ENCODE data around the gene NYAP1.
"Not testable (repeated sequence)": the region's sequence is repeated elsewhere in the genome, so short reads cannot be mapped to it uniquely, and the experiment has no call there.

The NYAP1 gene

DNA sequence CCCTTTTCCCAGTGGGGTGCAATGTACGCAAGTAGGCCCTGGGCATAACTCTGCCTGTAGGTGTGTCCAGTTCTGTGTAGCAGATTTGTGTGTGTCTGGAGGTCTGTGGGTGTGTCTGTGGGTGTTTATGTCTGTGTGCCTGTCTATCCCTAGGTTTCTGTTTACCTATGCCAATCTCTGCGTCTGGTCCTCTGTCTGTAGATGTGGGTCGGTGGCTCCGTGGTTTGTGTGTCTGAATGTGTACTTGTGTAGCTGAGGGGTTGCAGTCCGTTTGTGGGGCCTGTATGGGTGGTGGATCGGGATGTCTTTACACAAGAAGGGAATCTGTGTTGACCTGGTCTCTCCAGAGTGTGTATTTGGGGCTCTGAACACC lies 932 bp downstream of the NYAP1 start:
- no peak for DNase-seq

DNA sequence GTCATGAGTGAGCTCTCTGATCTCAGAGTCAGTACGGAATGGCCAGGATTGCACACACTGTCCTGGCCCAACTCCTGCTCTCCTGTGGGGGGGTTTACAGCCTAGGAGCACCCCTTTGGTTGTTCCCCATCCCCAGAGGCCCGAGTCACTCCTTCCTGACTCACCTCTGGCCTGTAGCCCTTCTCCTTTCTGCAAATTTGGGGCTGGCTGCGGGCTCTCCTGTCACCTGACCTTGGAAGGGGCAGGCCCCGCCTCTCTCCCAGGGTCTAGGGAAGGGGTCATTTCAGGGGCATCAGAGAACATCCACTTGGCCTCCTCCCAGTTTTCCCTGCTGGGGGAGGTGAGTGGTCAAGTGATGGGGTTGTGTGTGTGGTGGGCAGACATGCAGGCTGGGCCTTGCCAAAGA lies 1.7 kb downstream of the NYAP1 start:
- no peak for DNase-seq

DNA sequence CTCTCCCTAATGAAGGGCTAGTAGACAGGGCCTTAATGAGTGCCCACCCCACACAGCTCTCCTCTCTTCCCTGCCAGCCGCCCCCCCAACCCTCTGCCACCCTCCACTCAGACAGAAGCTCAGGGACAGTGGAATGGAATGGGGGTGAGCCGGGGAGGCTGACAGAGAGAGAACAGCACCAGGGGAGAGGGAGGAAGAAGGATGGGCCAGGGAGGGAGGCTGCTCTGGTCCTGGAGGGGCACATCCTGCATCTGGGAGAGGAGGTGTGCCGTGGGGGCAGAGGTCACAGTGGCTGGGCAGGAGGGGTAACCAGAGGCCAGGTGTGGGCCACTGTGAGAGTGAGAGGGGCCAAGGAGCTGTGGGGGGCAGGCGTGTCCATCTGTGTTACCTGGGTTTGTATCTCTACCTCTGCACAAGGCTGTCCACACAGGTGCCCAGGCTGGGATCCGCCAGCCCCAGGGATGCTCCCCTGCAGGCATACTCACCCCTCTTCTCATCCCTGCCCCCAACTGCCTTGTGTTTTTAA lies 2.4 kb downstream of the NYAP1 start:
- DNase-seq = no peak

DNA sequence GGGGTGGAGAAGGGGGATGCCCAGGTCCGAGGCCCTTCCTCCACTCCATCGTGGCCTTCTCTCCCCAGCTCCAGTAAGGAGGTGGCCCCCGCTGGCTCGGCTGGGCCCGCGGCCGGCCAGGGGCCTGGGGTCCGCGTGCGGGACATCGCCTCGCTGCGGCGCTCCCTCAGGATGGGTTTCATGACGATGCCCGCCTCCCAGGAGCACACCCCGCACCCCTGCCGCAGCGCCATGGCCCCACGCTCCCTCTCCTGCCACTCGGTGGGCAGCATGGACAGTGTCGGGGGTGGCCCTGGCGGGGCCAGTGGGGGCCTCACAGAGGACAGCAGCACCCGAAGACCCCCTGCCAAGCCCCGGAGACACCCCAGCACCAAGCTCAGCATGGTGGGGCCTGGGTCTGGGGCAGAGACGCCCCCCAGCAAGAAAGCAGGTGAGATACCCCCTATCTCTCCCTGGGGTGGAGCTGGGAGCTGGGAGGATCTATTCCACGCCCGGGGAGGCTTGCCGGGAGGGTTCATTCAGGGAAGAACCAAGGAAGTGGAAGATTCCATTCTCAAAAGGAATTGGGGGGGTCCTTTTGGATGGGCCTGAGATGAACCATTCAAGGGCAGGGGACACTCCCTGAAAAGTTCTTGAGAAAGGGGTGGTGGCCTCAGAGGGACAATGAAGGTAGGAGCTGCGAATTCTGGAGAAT lies 3.2 kb downstream of the NYAP1 start:
- no peak for DNase-seq

DNA sequence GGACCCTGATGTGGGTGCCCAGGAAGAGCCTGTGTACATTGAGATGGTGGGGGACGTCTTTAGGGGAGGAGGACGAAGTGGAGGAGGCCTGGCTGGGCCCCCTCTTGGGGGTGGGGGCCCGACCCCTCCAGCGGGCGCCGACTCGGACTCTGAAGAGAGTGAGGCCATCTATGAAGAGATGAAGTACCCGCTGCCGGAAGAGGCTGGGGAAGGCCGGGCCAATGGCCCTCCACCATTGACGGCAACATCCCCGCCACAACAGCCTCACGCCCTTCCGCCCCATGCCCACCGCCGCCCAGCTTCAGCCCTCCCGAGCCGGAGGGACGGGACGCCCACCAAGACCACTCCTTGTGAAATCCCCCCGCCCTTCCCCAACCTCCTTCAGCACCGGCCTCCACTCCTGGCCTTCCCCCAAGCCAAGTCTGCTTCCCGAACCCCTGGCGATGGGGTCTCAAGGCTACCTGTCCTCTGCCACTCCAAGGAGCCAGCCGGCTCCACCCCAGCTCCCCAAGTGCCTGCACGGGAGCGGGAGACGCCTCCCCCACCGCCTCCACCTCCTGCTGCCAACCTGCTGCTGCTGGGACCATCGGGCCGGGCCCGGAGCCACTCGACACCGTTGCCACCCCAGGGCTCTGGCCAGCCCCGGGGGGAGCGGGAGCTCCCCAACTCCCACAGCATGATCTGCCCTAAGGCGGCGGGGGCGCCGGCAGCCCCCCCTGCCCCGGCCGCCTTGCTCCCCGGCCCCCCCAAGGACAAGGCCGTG lies 4.8 kb downstream of the NYAP1 start:
- no peak for DNase-seq

DNA sequence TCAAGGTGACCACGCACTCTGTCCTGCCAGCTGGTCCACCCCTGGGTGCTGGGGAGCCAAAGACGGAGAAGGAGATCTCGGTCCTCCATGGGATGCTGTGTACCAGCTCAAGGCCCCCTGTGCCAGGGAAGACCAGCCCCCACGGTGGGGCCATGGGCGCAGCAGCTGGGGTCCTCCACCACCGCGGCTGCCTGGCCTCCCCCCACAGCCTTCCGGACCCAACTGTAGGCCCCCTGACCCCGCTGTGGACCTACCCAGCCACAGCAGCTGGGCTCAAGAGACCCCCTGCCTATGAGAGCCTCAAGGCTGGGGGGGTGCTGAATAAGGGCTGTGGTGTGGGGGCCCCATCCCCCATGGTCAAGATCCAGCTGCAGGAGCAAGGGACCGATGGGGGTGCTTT lies 5.4 kb downstream of the NYAP1 start:
- DNase-seq = no peak

DNA sequence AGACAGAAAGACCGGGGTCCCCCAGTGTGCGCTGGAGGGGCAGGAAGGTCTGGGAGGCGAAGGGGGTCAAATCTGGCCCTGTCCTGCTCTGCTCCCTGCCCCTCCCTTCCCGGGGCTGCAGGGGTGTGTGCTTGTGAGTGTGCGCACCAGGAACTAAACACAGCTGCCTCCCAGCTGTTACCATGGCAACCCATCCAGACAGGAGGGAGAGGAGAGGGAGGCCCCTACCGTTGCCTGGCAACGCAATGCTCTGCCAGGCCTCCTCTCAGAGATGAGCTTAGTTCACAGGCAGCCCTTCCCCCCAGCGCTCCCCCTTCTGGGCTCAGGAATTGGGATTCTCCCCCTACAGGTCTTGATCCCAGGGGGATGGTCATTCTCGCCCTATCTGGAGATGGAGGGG lies 6.1 kb downstream of the NYAP1 start:
- DNase-seq = peak; percentile 96

DNA sequence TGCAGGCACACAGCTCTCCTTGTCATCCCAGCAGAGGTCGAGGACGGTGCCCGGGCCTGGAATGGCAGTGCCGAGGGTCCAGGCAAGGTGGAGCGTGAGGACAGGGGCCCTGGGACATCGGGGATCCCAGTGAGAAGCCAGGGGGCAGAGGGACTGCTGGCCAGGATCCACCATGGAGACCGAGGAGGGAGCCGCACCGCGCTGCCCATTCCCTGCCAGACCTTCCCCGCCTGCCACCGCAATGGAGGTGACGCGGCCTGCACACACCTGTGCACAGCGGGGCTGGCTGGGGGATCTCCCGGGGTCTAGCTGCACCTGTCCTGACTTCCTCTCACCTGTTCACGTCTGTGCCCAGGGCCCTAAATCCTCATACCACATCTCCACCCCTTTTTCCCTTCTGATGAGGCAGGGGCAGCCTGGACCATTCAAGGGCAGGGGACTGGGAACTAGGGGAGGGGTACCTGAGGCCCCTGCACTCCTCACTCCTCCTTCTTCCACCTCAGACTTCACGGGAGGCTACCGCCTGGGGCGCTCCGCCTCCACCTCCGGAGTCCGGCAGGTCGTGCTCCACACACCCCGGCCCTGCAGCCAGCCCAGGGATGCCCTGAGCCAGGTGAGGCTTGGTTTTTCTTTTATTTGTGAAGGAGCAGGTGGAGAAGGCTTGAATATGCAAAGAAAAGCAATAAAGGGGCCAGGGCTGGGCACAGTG lies 6.9 kb downstream of the NYAP1 start:
- DNase-seq = no peak

DNA sequence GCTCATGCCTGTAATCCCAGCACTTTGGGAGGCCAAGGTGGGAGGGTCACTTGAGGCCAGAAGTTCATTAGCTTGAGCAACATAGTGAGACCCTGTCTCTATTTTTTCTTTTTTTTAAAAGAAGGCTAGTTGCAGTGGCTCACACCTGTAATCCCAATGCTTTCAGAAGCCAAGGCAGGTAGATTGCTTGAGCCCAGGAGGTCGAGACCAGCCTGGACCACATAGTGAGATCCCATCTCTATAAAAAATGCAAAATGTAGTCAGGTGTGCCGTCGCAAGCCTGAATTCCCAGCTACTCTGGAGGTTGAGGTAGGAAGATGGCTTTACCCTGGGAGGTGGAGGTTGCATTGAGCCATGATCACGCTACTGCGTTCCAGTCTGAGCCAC lies 7.5 kb downstream of the NYAP1 start:
- no peak for DNase-seq

DNA sequence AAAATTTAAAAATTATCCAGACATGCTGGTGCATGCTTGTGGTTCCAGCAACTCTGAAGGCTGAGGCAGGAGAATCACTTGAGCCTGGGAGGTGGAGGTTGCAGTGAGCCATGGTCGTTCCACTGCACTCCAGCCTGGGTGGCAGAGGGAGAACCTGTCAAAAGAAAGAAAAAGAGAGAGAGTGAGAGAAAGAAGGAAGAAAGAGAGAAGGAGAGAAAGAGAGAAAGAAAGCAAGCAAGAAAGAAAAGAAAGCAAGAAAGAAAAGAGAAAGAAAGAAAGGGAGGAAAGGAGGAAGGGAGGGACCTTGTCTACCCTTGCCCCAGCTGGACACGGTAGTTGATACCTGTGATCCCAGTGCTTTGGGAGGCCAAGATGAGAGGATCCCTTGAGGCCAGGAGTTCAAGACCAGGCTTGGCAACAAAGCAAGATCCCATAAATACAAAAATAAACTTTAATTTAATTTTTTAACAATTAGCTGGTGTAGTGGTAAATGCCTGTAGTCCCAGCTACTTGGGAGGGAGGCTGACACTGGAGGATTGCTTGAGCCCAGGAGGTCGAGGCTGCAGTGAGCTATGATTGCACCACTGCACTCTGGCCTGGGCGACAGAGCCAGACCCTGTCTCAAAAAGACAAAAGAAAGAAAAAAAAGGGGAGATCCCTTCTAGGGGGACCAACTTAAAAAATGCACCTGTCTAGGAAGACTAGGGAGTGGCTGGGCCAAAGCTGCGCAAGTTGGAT lies 9.2 kb downstream of the NYAP1 start:
- no peak for DNase-seq

DNA sequence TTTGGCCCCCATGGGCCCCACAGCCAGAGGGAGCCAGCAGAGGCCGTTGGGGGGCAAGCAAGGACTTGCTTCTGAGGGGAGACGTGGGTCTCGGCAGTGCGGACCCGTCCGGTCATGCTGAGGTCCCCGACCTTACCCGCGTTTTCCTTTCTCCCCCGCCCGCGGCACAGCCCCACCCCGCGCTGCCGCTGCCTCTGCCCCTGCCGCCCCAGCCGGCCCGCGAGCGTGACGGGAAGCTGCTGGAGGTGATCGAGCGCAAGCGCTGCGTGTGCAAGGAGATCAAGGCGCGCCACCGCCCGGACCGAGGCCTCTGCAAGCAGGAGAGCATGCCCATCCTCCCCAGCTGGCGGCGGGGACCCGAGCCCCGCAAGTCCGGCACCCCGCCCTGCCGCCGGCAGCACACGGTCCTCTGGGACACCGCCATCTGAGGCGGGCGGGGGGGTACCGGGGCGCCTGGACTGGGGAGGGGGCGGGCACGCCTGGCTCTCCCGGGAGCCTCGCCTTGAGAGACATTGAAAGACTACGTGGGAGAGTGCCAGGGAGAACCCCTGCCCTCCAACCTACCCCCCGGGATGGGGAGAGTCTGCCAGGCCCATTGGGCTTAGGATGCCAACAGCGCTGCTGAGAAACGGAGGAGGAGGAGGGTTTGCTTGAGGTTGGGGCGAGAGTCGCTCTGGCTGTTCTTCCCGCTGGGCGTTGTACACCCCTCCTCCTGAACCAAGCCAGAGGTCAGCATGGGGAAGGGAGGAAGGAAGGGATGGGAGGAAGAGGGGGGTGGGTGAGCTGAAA lies 9.9 kb downstream of the NYAP1 start:
- no peak for DNase-seq

DNA sequence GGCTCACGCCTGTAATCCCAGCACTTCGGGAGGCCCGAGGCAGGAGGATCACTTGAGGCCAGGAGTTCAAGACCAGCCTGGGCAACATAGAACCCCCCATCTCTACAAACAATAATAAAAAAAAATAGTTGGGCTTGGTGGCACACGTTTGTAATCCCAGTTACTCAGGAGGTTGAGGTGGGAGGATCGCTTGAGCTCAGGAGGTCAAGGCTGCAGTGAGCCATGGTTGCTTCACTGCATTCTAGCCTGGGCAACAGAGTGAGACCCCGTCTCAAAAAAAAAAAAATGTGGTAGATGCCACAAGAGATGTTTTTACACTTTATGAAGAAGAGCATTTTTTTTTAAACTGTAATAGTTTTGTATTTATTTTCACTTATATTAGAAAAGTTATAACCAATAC lies 12.8 kb downstream of the NYAP1 start:
- no peak for DNase-seq

DNA sequence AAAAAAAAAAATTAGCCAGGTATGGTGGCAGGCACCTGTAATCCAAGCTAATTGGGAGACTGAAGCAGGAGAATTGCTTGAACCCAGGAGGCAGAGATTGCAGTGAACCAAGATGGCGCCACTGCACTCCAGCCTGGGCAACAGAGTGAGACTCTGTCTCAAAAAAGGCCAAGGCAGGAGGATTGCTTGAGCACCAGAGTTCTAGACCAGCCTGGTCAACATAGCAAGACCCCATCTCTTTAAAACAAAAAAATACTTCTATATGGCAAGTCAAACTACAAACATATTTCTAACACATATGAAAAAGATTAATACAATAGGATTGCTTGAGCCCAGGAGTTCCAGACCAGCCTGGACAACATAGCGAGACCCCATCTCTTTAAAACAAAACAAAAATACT lies 17.0 kb downstream of the NYAP1 start:
- not testable (repeated sequence) for DNase-seq

DNA sequence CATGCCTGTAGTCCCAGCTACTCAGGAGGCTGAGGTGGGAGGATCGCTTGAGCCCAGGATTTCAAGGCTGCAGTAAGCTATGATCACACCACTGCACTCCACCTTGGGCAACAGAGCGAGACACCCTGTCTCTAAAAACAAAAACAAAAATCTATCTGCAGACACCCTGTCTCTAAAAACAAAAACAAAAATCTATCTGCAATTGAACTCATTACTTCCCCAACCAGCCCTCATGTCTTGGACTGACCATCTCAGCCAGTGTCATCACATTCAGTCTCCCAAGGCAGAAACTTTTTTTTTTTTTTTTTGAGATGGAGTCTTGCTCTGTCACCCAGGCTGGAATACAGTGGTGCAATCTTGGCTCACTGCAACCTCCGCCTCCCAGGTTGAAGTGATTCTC lies 20.3 kb downstream of the NYAP1 start:
- DNase-seq = not testable (repeated sequence)

DNA sequence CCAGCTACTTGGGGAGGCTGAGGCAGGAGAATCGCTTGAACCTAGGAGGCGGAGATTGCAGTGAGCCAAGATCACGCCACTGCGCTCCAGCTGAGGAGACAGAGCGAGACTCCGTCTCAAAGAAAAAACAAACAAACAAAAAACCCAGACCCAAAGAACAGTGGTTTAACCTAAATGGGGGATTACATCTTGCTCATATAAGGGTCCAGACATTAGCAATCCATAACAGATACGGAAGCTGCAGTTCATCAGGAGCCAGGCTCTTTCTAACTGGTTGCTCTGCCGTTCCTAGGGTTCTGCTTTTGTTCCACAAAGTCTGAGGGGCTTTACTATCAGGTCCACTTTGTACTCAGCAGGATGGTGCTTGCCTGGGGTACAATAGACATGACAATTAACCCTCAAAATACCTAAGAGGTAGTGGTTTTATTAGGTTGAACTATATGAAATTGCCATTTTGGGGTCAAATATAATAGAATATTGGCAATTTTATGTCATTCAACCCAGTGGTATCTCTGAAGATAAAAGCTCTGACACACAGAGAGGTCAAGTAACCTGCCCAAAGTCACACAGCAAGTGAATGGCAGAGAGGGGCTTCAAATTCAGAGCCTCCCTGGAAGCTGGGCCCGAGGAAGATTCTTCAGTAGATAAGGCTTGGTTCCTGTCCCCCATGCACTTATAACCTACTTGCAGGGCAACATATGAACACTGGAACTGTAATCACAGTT lies 21.3 kb downstream of the NYAP1 start:
- no peak for DNase-seq

DNA sequence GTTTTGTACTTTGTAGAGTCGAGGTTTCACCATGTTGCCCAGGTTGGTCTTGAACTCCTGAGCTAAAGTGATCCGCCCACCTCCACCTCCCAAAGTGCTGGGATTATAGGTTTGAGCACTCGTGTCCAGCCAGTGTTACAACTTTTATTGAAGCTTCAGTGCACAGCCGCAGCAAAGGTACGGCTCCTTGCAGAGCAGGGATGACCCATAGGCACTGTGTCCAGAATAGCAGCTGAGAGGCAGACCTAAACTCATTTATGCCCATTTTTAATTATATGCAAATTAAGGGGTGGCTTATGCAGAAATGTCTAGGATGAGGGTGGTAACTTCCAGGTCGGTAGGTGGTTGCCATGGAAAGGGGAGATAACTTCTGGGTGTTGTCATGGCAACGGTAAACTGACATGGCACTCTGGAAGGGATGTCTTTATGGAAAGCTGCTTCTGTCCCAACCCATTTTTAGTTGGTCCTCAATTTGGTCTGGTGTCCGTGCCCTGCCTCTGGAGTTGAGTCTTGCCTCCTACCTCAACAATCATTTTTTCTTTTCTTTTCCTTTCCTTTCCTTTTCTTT lies 22.7 kb downstream of the NYAP1 start:
- no peak for DNase-seq

DNA sequence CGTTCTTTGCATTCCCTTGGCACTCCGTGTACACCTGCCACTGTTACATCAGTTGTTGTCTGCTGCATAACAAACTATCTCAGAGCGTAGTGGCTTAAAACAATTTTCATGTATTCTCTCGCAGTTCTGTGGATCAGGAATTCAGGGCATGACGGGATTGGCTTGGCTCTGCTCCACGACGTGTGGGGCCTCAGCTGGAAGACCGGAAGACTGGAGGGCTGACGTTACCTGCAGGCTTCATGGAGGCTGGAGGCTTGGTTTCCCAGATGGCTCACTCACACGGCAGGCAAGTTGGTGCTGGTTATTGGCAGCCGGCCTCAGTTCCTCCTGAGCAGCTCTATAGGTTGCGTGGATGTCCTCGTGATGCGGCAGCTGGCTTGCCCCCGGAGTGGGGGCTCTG lies 25.5 kb downstream of the NYAP1 start:
- peak; percentile 27 for DNase-seq

DNA sequence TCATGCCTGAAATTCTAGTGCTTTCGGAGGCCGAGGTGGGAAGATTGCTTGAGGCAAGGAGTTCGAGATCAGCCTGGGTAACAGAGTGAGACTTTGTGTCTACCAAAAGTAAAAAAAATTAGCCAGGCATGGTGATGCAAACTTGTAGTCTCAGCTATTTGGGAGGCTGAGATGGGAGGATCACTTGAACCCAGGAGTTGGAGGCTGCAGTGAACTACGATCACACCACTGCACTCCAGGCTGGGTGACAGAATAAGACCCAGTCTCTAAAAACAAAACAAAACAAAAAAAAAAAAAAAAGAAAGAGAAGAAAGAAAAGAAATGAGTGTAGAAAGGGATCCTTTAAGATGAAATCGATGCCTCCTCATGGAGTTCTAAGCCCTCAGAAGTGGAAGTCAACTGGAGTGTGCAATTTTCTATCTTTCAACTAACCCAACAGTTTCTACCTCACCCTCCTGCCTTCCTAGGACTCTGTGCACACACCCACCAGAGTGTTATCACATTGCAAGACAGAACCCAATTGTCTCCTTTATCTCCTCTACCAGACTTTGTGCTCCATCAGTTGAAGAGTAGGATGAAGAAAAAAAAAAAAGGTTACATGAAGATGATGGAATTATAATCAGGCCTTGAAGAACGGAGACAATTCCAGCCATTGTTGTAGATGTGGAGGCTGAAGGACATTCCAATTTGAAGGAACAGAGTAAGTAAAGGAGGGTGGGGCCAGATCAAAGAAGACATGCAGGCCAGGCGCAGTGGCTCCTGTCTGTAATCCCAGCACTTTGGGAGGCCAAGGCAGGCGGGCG lies 26.9 kb downstream of the NYAP1 start:
- no peak for DNase-seq

DNA sequence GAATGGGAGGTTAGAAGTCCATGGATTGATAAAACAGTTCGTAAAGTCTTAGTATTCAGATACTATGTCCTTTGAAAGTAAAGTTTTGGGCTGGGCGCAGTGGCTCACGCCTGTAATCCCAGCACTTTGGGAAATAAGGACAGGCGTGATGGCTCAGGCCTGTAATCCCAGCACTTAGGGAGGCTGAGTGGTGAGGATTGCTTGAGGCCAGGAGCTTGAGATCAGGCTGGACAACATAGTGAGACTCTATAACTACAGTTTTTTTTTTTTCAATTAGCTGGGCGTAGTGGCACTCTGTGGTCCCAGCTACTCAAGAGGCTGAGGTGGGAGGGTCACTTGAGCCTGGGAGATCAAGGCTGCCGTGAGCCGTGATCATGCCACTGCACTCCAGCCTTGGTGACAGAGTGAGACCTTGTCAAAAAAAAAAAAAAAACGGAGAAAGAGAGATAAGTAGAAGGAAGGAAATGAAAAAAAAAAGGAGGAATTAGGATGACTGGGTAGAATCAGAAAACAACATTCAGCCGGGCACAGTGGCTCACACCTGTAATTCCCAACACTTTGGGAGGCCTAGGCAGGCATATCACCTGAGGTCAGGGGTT lies 29.6 kb downstream of the NYAP1 start:
- no peak for DNase-seq

DNA sequence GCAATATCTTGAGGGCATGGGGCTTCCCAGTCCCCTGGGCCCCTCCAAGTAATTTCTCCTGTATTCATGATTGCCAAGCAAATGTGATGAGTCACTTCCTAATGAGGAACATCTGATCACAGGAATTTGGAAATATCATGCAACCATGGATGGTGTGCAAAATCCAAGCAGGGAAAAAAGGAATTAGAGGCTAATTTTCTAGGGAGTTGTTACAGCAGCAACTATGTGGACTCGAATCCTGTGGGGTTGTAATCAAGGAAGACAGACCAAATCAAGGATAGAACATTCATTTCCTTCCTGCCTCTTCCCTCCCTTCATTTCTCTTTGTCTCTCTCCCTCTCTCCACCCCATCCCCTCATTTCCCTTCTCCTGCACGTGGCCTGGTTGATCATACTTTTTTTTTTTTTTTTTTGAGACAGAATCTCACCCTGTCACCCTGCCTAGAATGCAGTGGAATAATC lies 31.4 kb downstream of the NYAP1 start:
- DNase-seq = no peak

All from NCI-H774 (cell line).